Measurements from ENCODE around the gene MELK. TPM values are rescaled to one million over a fixed set of nuclear protein-coding genes. Genes with fewer than 3 reads are reported as not detected.

MELK gene
- total and polyA plus RNA-seq, 10 of the 15 experiments (the other 5 are each of a cell fraction or from before 2014, with no cell fraction given) = 38.7 to 80.3 (median 51.6) TPM

GRCh38 chr9:36530224-36530623, 42.5 kb upstream of the MELK start (continued):
- TF ChIP-seq REST (IDR thresholded peaks at IDR 0.05; ENCODE audit: low read depth, low read length) (no peak), IRF3 (IDR thresholded peaks at IDR 0.05) (no peak), TAF1 (IDR thresholded peaks at IDR 0.05; ENCODE audit: borderline replicate concordance, low read depth, low read length) (no peak), FOXM1 (IDR thresholded peaks at IDR 0.05; ENCODE audit: low read depth, low read length) (no peak)

- no peak for DNase-seq (ENCODE audit: low read depth, low spot score)
- TF ChIP-seq, protein P1, sequence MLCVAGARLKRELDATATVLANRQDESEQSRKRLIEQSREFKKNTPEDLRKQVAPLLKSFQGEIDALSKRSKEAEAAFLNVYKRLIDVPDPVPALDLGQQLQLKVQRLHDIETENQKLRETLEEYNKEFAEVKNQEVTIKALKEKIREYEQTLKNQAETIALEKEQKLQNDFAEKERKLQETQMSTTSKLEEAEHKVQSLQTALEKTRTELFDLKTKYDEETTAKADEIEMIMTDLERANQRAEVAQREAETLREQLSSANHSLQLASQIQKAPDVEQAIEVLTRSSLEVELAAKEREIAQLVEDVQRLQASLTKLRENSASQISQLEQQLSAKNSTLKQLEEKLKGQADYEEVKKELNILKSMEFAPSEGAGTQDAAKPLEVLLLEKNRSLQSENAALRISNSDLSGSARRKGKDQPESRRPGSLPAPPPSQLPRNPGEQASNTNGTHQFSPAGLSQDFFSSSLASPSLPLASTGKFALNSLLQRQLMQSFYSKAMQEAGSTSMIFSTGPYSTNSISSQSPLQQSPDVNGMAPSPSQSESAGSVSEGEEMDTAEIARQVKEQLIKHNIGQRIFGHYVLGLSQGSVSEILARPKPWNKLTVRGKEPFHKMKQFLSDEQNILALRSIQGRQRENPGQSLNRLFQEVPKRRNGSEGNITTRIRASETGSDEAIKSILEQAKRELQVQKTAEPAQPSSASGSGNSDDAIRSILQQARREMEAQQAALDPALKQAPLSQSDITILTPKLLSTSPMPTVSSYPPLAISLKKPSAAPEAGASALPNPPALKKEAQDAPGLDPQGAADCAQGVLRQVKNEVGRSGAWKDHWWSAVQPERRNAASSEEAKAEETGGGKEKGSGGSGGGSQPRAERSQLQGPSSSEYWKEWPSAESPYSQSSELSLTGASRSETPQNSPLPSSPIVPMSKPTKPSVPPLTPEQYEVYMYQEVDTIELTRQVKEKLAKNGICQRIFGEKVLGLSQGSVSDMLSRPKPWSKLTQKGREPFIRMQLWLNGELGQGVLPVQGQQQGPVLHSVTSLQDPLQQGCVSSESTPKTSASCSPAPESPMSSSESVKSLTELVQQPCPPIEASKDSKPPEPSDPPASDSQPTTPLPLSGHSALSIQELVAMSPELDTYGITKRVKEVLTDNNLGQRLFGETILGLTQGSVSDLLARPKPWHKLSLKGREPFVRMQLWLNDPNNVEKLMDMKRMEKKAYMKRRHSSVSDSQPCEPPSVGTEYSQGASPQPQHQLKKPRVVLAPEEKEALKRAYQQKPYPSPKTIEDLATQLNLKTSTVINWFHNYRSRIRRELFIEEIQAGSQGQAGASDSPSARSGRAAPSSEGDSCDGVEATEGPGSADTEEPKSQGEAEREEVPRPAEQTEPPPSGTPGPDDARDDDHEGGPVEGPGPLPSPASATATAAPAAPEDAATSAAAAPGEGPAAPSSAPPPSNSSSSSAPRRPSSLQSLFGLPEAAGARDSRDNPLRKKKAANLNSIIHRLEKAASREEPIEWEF (IDR thresholded peaks at IDR 0.05; ENCODE audit: insufficient replicate concordance, low read depth, low read length) = no peak
- TF ChIP-seq BHLHE40 (IDR thresholded peaks at IDR 0.05; ENCODE audit: borderline replicate concordance in 1 of 2, low read depth in 2 of 2, low read length in 1 of 2) (no peak), ESRRA (IDR thresholded peaks at IDR 0.05; ENCODE audit: low read length) (no peak), YBX1 (IDR thresholded peaks at IDR 0.05) (no peak)
- Histone ChIP-seq H3K4me1 (ENCODE audit: control insufficient read depth, insufficient read depth, low read length) (no peaks in the 10 kb centered on the region), H4K20me1 (ENCODE audit: control insufficient read depth, insufficient read depth) (no peaks in the 10 kb centered on the region), H3K9ac (ENCODE audit: control insufficient read depth, insufficient read depth, low read length) (no peak overlapping the region), H2AFZ (ENCODE audit: control insufficient read depth, low read depth, low read length) (no peak overlapping the region), H3K79me2 (ENCODE audit: control insufficient read depth, insufficient read depth, low read length) (no peaks in the 10 kb centered on the region), H3K4me2 (ENCODE audit: control insufficient read depth, insufficient read depth) (no peak overlapping the region), H3K27ac (ENCODE audit: control insufficient read depth, insufficient read depth) (no peak overlapping the region), H3K27me3 (replicated peaks in 1 of 2; ENCODE audit: control insufficient read depth in 2 of 2, insufficient read depth in 2 of 2, low read length in 1 of 2) (no peaks in the 10 kb centered on the region), H3K36me3 (ENCODE audit: control insufficient read depth in 2 of 2, insufficient read depth in 2 of 2, low read length in 1 of 2) (no peaks in the 10 kb centered on the region), H3K9me3 (replicated peaks; ENCODE audit: control insufficient read depth, insufficient read depth, low read length) (no peaks in the 10 kb centered on the region; the same call in 2 of the 3 replicates), H3K4me3 (no peak overlapping the region)
- ATAC-seq = no peak
- no peak for FAIRE-seq
- SMC1A ChIA-PET (ENCODE audit: uncharacterized antibody, unreplicated experiment) = no interaction called here
- CTCF ChIA-PET = no interaction called here
- intact Hi-C loops (cut with micrococcal nuclease; ENCODE audit: unreplicated experiment) (no loop called here), in situ Hi-C loops (cut with MboI) (no loop called here)
- BruUV-seq (replicated peaks) = no TSS peak
- POLR2A ChIA-PET = no interaction called here
- 2% methylated on average over 3 of the region's 3 CpGs for WGBS (ENCODE audit: insufficient coverage, insufficient replicate concordance, low lambda C conversion rate, missing lambda C conversion rate)
- RAD21 ChIA-PET (ENCODE audit: unreplicated experiment) = interaction anchor here (0.6 kb wide), 1 partner anchor 17 kb away, joined by 5 read pairs; no protein-coding TSS in a partner anchor
These were observed 40.3 kb upstream of the MELK start for GRCh38 chr9:36532353-36532752.

Data from GM12878 (cell line).